Endodermal cell (in vitro differentiated cells): ENCODE measurements around the gene IMMP2L. TPM values are rescaled to one million over a fixed set of nuclear protein-coding genes. Genes with fewer than 3 reads are reported as not detected.

Source experiments
- DNase-seq: peaks from one replicate; pipeline ENCODE4 v3.0.0-alpha.2; 2017
- H3K27ac ChIP-seq: 2 replicates; pipeline ENCODE4 v1.5.1; 2013; ENCODE audit warnings: mild to moderate bottlenecking, low read depth, low read length, moderate library complexity
- H3K27me3 ChIP-seq: 2 replicates; pipeline ENCODE4 v1.6.1; 2013; ENCODE audit warnings: mild to moderate bottlenecking, low read length, moderate library complexity; ENCODE audit not compliant: insufficient read depth, control insufficient read depth, poor library complexity, severe bottlenecking
- H3K36me3 ChIP-seq: 2 replicates; pipeline ENCODE4 v1.7.0; 2013; ENCODE audit warnings: mild to moderate bottlenecking, low read length, moderate library complexity; ENCODE audit not compliant: control insufficient read depth, insufficient read depth
- H3K4me1 ChIP-seq: one replicate; pipeline ENCODE4 v1.7.0; 2013; ENCODE audit warnings: low read length; ENCODE audit not compliant: control insufficient read depth, insufficient read depth
- H3K4me3 ChIP-seq: 2 replicates; pipeline ENCODE4 v1.5.1; 2013; ENCODE audit warnings: mild to moderate bottlenecking, low read length, moderate library complexity
- H3K9ac ChIP-seq: 2 replicates; pipeline ENCODE4 v1.6.1; 2013; ENCODE audit warnings: mild to moderate bottlenecking, low read length, moderate library complexity; ENCODE audit not compliant: poor library complexity, severe bottlenecking; ENCODE audit errors: extremely low read depth
- H3K9me3 ChIP-seq: 2 replicates; pipeline ENCODE4 v1.6.1; 2013; ENCODE audit warnings: mild to moderate bottlenecking, low read length, moderate library complexity; ENCODE audit not compliant: control insufficient read depth
- H3K27ac Mint-ChIP-seq: 2 replicates; pipeline ENCODE4 v1.8.0; 2020; ENCODE audit warnings: mixed read lengths
- H3K27me3 Mint-ChIP-seq: 2 replicates; pipeline ENCODE4 v1.8.0; 2021; ENCODE audit warnings: mild to moderate bottlenecking, mixed read lengths; ENCODE audit not compliant: insufficient read depth
- H3K36me3 Mint-ChIP-seq: 2 replicates; pipeline ENCODE4 v1.8.0; 2020; ENCODE audit warnings: low read depth, mixed read lengths
- H3K4me1 Mint-ChIP-seq: 2 replicates; pipeline ENCODE4 v1.8.0; 2020; ENCODE audit warnings: mixed read lengths
- H3K4me3 Mint-ChIP-seq: 2 replicates; pipeline ENCODE4 v1.8.0; 2020; ENCODE audit warnings: mild to moderate bottlenecking, moderate library complexity, mixed read lengths
- H3K9me3 Mint-ChIP-seq: 2 replicates; pipeline ENCODE4 v1.8.0; 2020; ENCODE audit warnings: mild to moderate bottlenecking, mixed read lengths
- WGBS, 2 experiments: methylation state at CpG; one replicate each; pipeline versions ENCODE4 v1.1.5 to v1.1.7; 2013; ENCODE audit warnings: missing lambda C conversion rate in 2 of 2, mixed read lengths in 1 of 2; ENCODE audit not compliant: insufficient coverage in 1 of 2, insufficient read length in 1 of 2; 5-methylcytosine and 5-hydroxymethylcytosine counted together
- total RNA-seq, 2 donors: library from RNA; stranded (reverse); fragmentation: NEBNext Ultra II Directional in 1 of 2; extraction: Animal tissue kit (Norgen Biotek cat#: 25700) in 1 of 2; gene quantifications; 2 replicates in 1 of 2; 3 replicates in 1 of 2; pipeline ENCODE4 v1.2.1, GENCODE V29; 2021
- TF ChIP-seq, protein P1 (sequence below): fragments of 200-600 bp; sonication (generic); conservative IDR thresholded peaks from 2 replicates; pipeline ENCODE4 v1.5.0; 2021; ENCODE audit warnings: antibody characterized with exemption, mild to moderate bottlenecking

IMMP2L gene
- total RNA-seq, 2 donors from 2014 or later: 17.7 to 19.4 TPM

- Histone ChIP-seq H3K27ac (no peak overlapping the region), H3K9ac (no peak overlapping the region), H3K9me3 (no peaks in the 10 kb centered on the region), H3K4me3 (no peak overlapping the region), H3K36me3 (no peaks in the 10 kb centered on the region), H3K27me3 (no peaks in the 10 kb centered on the region), H3K4me1 (no peaks in the 10 kb centered on the region)
- WGBS, 2 experiments: 75% methylated on average over 2 of the region's 2 CpGs; no CpG with 5 or more reads in 1 of the 2 experiments
- Mint-ChIP-seq H3K4me1 (no peaks in the 10 kb centered on the region), H3K9me3 (peaks cover 18% of the 10 kb centered on the region), H3K36me3 (no peaks in the 10 kb centered on the region), H3K27ac (no peak overlapping the region), H3K4me3 (no peak overlapping the region), H3K27me3 (no peaks in the 10 kb centered on the region)
- TF ChIP-seq, protein P1, sequence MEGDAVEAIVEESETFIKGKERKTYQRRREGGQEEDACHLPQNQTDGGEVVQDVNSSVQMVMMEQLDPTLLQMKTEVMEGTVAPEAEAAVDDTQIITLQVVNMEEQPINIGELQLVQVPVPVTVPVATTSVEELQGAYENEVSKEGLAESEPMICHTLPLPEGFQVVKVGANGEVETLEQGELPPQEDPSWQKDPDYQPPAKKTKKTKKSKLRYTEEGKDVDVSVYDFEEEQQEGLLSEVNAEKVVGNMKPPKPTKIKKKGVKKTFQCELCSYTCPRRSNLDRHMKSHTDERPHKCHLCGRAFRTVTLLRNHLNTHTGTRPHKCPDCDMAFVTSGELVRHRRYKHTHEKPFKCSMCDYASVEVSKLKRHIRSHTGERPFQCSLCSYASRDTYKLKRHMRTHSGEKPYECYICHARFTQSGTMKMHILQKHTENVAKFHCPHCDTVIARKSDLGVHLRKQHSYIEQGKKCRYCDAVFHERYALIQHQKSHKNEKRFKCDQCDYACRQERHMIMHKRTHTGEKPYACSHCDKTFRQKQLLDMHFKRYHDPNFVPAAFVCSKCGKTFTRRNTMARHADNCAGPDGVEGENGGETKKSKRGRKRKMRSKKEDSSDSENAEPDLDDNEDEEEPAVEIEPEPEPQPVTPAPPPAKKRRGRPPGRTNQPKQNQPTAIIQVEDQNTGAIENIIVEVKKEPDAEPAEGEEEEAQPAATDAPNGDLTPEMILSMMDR: no peak
- no peak for DNase-seq
Measured at GRCh38 chr7:111594602-111595001, 32.3 kb upstream of the IMMP2L start.

- Histone ChIP-seq H3K27me3 (no peaks in the 10 kb centered on the region), H3K9ac (no peak overlapping the region), H3K36me3 (no peaks in the 10 kb centered on the region), H3K4me1 (no peaks in the 10 kb centered on the region), H3K9me3 (no peaks in the 10 kb centered on the region), H3K4me3 (no peak overlapping the region), H3K27ac (no peak overlapping the region)
- no peaks in the 10 kb centered on the region for H3K27me3 Mint-ChIP-seq
- DNase-seq: no peak
- 68% methylated on average over 1 of the region's 2 CpGs; no CpG with 5 or more reads in 1 of the 2 experiments for WGBS, 2 experiments
- no peaks in the 10 kb centered on the region for H3K36me3 Mint-ChIP-seq
- TF ChIP-seq, protein P1: no peak
- peaks cover 18% of the 10 kb centered on the region for H3K9me3 Mint-ChIP-seq
- H3K27ac Mint-ChIP-seq: no peak overlapping the region
- no peak overlapping the region for H3K4me3 Mint-ChIP-seq
- no peaks in the 10 kb centered on the region for H3K4me1 Mint-ChIP-seq
Measured at GRCh38 chr7:111593343-111593742, 31.1 kb upstream of the IMMP2L start.

- Histone ChIP-seq H3K4me1 (no peaks in the 10 kb centered on the region), H3K36me3 (no peaks in the 10 kb centered on the region), H3K9me3 (no peaks in the 10 kb centered on the region), H3K4me3 (no peak overlapping the region), H3K9ac (no peak overlapping the region), H3K27me3 (no peaks in the 10 kb centered on the region), H3K27ac (no peak overlapping the region)
- no peak for DNase-seq
- 95 to 100% methylated on average over 2 to 3 of the region's 3 CpGs for WGBS, 2 experiments
- Mint-ChIP-seq H3K36me3 (no peaks in the 10 kb centered on the region), H3K4me1 (no peaks in the 10 kb centered on the region), H3K27ac (no peak overlapping the region), H3K4me3 (no peak overlapping the region), H3K27me3 (no peaks in the 10 kb centered on the region), H3K9me3 (no peaks in the 10 kb centered on the region)
- TF ChIP-seq, protein P1: no peak
Measured at GRCh38 chr7:111588065-111588433, 25.8 kb upstream of the IMMP2L start.
